B cell (primary cell): ENCODE data around the gene ZBTB12.

Source experiments
- EZH2 ChIP-seq: IDR thresholded peaks from 2 replicates; pipeline ENCODE4 v1.6.1; 2012; ENCODE audit warnings: borderline replicate concordance, low read depth, mild to moderate bottlenecking, moderate library complexity, low read length; ENCODE audit not compliant: insufficient read depth, poor library complexity, severe bottlenecking
- TF ChIP-seq, protein P1 (sequence below): fragments of 200-600 bp; IDR thresholded peaks from one replicate; pipeline ENCODE4 v1.8.0; 2022; ENCODE audit warnings: antibody characterized with exemption, mild to moderate bottlenecking

DNA sequence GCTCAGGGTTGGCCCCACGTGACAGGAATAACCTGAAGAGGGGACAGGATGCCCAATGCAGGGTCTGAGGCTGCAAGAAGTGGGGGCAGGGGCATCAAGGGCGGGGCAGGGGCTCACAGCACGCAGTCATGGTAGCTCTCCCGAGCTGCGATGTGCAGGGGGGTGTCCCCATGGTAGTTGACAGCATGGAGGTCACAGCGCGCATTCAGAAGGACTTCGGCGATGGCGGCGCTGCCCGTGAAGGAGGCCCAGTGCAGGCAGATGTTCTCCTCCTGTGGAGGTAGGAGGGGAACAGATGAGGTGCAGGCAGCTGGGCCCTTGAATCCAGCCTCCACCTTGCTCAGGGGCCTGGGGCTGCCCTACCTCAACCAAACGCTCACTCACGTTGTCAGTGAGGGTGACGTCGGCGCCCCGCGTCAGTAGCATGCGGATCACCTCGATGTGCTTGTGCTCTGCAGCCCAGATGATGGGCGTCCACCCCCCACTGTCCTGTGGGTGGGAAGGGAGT lies 17.3 kb downstream of the ZBTB12 start:
- TF ChIP-seq, protein P1, sequence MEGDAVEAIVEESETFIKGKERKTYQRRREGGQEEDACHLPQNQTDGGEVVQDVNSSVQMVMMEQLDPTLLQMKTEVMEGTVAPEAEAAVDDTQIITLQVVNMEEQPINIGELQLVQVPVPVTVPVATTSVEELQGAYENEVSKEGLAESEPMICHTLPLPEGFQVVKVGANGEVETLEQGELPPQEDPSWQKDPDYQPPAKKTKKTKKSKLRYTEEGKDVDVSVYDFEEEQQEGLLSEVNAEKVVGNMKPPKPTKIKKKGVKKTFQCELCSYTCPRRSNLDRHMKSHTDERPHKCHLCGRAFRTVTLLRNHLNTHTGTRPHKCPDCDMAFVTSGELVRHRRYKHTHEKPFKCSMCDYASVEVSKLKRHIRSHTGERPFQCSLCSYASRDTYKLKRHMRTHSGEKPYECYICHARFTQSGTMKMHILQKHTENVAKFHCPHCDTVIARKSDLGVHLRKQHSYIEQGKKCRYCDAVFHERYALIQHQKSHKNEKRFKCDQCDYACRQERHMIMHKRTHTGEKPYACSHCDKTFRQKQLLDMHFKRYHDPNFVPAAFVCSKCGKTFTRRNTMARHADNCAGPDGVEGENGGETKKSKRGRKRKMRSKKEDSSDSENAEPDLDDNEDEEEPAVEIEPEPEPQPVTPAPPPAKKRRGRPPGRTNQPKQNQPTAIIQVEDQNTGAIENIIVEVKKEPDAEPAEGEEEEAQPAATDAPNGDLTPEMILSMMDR: no peak
- no peak for TF ChIP-seq EZH2
